UCSD-AML1 (cell line): ENCODE measurements around the gene RGCC.

Source experiments
- DNase-seq: peaks from one replicate; lab custom pipeline; 2025; ENCODE audit not compliant: unreplicated experiment; lab: John Stamatoyannopoulos, UW

Gene RGCC

DNA sequence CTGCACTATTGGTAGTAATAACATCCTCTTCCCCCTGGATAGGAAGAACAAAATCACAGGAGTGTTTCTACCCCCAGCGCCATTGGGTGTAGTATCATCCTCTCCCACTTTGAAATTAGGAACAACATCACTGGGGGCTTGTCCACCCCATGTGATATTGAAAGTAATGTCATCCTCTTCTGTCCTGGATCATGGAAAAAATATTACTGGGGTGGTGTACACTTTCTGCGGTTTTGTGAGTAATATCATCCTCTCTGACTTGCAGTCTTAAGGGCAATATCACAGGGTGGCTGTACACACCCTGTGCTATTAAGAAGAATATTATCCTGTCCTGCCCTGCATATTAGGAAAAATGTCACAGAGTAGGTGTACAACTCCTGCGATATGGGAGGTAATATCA, 4.9 kb upstream of the RGCC start:
- DNase-seq = no peak

DNA sequence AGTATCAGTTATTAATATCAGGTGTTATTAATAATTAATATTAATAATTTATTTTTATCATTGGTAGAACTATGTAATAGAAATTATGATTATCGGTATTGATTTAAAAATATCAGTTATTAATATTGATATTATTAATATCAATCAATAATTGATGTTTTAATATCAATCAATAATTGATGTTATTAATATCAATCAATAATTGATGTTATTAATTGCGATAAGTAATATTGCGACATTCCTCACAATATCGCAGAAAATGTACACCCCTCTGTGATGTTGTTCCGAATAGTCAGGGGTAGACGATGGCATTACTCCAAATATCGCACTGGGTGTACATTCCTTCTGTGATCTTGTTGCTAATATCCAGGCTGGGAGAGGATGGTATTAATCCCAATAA, 3.7 kb upstream of the RGCC start:
- no peak for DNase-seq

DNA sequence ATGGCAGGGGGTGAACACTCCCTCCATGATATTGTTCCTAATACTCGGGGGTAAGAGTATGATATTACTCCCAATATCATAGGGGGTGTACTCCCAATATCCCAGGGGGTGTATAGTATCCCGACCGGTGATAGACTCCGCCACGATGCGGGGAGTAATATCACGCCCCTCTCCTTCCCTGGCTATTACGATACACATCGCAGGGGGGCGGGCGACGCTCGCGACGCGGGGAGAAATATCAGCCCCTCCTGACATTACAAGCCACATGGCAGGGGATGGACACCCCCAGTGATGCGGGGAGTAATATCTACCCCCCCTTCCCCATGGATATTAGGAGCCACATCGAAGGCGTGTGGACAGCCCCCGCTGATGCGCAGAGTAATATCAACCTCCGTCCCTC, 3.2 kb upstream of the RGCC start:
- DNase-seq = no peak

DNA sequence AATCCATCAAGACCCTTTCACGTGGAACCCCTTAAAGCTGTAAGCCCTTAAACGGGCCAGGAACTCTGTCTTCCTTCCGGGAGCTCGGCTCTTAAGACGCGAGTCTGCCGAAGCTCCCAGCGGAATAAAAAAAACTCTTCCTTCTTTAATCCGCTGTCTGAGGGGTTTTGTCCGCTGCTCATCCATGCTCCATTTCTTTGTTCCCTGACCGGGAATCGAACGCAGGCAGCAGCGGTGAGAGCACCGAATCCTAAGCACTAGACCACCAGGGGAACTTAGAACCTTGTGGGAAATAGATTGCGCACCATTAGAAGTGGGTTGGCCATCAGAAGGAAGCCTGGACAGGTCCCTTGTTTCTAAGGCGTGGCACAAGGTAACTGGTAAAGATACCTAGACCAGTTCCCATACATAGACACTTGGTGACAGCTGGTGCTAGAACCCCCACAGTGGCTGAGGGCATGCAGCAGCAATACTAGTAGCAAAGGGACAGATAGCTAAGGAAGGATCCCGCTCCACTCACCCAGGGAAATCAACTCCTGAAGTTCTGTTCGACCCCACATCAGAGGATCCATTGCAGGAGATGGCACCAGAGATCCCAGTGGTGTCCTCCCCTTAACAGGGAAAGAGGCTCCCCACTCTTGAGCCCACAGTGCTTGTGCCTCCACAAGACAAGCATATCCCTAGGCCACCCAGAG, 1.5 kb upstream of the RGCC start:
- no peak for DNase-seq

DNA sequence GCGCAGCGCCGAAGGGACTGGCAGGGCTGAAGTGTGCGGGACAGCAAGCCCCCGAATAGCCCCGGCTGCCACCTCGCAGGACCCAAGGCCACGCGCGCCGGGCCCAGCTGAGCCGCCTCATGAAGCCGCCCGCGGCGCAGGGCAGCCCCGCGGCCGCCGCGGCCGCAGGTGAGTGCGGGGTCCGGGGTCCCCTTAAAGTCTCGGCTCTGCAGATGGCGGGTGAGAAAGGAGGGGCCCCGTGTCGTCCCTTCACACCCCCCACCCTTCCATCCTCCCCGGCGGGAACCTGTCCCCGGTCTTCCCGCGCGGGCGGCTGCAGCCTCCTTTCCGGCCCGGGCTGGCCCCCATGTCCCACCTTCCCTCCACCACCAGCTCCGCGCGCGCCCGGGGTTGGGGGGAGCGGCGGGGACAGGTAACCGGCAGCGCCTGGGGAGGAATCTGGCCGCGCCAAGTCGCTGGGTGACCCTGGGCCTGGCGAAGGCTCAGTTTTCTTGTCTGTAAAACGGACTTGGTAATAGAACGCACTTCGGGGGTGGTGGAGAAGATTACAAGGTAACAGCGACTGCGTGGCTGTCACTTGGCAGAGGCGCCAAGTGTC, 338 bp downstream of the RGCC start:
- no peak for DNase-seq

DNA sequence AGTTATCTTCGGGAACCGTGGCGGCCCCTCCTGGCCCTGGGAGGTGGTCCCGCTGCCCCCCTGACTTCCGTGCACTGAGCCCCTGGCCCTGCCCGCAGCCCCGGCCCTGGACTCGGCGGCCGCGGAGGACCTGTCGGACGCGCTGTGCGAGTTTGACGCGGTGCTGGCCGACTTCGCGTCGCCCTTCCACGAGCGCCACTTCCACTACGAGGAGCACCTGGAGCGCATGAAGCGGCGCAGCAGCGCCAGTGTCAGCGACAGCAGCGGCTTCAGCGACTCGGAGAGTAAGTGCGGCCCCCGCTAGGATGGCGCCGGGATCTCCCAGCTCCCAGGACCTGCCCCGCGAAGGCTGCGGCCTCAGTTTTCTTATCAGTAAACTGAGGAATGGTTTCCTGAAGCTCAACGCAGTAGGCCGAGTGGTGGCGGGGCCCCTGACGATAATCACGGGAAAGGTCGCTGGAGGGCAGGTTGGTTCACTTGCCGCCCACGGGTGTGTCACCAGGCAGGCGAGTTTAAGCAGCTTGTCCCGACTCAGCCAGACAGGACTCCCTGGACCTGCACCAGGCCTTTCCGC, 924 bp downstream of the RGCC start:
- no peak for DNase-seq

DNA sequence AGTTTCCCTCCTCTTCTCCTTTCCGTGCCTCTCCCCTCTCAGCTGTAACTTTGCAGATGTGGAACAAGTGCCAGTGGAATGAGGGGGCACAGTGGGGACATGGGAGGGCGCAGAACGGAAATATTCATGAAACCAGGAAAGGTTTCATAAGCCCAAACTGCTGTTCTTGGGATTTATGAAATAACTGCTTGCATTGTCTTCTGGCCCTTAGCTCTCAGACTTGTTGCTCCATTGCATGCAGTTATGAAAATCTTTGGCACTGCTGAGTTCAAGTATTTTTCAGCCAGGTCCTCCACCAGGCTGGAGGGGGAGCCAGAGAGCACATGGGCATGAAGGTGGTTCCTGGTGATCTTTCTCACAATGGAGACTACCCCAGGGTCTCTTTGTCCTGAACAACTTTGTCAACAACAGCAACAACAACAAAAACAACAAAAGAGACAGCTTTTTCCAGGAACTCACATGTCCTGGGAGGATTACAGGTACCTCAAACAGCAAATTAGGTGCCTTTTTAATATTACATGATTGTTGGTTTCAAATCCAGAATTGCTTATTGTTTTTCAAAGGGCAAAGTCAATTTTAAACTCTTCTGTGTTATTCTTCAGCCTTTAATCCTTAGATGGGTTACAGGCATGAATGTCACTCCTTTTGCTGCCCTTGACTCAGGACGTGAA, 1.5 kb downstream of the RGCC start:
- DNase-seq = peak; percentile 56

DNA sequence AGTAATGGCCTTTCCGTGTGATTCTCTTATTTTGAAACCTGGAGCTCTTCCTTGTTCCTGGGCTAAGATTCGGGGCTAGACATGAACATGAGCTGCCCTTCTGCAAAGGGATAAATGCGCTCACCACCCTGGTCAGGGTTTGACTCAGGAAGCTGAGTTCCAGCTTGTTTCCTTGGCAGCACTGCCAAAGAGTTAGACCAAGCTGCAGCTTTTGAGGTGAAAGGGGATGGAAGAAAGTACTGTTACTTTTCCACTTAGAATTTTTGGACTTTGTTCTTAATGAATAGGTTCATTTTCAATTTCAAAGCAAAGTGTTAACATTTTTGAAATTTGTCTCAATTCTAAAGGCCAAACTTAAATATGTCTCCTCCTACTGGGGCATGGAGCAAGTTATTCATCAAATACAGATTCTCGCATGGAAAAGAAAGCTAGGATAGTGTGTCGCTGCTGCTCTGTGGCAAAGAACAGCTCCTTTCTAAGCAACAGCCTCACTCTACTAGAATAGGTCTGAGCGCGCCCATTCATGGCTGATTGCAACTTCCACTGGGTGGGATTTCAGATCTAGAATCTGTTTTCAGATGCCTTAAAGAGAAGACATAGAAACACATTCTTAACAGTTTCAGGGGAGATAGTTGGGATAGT, 2.2 kb downstream of the RGCC start:
- peak; percentile 17 for DNase-seq

DNA sequence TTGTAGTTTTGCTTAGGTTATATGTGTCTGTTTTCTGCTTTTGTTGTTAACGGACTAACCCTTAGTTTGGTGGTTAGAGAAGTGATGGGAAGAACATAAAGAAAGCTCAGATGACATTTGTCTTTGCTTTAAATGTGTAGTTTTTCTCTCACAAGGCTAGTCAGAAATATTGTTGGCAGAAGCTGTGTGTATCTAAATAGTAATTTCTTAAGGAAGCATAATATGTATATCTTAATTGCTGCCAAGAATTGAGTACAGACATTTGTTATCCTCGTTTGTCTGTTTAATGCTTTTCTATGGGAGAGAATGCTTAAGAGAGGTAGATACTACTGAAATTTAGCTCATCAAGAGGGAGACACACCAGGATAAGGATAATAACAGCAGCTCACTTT, 2.7 kb downstream of the RGCC start:
- DNase-seq = no peak

DNA sequence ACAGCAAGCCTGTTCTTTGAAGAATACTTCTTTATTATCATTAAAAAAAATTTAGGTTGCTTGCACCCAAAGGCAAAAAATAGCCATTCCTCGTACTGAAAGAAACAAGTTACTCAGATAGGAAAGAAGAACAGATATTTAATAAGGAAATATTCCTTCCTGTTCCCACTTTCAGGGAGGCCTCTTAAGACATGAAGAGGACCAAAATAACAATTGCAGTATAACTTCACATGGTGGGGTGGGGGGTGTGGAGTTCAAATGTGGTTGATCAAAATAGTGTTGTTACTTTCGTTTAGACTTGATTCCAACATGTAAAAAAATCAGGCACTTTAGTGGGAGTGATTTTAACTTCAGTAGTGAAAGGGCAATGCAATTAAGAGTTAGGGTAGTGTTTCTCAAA, 3.6 kb downstream of the RGCC start:
- no peak for DNase-seq

DNA sequence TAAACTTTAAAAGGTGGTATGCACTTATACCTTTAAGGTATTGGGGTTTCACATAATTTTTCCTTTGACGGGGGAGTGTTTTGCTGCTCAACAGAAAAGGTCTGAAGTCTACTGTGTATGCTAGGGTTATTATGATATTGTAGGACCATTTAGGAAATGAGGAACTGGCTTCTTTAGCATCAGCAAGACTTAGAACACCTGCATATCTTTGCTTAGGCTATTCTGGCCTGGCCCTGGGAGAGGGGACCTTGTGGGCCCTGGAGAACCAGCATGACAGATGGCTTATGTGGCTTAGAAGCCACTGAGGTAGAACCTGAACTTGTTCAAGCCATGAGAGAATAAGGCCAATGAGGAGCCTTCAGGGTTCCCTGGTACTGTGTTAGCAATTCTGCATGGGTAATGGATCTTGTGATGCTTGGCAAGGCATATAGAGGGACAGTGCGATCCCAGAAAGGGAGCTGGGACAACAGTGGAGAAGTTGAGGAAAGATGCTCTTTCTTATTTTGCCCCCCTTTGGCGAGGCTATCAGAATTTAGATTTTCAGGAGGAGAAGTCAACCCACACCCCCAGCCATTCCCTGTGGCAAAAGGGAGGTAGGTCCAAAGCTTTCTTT, 4.3 kb downstream of the RGCC start:
- no peak for DNase-seq

DNA sequence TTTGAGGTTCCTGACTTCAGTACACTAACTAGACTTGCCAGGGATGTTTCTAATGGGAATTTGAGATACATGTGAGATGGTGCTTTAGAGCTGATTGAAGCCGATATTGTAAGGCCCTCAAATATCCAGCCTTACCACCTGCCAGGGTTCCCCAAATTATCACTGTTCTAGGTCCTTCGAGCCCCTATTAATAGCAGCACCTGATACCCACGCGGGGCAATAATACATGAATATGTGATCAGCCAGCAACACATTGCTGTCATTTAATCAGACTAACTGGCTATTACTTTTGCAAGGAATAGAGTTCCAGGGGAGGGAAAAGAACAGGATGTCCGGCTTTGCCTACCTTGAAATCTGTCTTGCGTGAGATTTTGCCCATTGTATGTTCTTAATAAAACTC, 5.1 kb downstream of the RGCC start:
- DNase-seq = no peak

DNA sequence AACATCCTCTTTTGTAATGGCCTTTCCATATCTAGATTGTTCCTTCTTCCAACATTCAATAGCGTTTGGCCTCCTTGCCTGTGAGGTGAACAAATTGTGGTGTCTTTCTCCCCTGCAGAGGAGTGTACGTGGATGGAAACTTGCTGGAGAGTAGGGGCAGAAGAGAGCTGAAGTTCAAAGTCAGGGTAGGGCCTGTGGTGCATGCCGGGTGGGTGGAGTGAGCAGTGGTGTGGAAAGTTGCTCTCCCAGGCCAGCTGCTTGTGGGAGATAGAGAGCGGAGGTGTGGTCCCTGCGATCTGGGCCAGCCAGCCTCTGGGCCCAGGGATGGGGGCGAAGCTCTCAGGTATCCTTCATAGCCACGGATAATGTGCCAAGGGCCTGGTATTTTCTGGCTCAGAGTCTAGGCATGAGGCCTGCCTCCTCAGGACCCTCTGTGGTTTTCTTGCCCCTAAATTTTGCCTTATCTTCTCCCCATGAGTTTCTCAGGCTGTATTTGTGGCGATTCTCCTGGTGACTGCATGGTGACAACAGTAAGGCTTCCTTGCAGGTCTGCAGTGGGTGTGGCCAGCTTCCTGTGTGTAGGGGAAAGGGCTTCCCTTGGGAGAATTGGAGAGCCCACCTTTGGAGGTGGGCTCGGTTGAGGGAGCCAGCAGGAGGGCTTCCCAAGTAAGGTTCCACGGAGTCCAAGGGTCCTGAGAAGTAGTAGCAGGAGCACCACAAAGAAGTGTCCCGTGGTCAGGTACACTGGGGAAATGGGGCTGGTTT, 6.7 kb downstream of the RGCC start:
- peak; percentile 23 for DNase-seq

DNA sequence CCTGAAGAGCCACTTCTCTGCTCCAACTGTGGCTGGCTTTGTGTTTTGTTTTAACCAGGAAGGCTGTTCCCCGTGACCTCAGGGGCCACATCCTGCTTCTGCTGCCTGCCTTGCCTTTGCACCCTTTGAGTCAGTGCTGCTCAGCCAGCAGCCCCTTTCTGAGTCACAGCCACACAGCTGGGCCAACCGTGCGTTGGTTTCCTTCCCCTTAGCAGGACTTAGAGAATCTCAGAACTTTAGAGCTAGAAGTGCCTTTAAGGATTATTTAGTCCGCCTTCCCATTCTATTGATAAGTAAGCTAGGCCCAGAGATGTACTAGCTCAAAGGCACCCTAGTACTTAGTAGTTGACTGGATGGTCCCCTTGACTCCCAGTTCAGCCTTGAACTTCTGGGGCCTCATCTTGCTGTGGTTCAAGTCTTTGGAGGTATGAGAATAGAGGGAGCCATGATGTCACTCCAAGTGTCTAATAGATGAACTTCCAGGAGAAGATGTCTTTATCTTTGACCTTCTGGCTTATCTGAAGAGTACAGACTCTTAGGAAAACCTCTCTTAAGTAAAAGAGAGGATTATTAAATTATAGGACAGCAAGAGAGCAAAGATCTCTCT, 8.0 kb downstream of the RGCC start:
- peak; percentile 87 for DNase-seq

DNA sequence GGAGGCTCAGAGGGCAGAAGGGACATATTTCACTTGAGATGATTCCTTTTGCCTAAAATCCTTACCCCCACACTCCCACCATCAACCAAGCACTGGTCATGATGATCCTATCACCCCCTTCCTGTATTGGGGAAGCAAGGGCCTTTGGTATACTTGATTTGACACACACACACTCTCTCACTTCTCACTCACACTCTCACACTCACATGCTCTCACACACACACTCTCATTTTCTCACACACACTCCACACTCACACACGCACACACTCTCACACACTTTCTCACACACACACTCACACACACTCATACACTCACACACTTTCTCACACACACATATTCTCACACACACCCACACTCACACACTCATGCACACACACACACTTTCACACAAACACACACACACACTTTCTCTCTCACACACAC, 8.6 kb downstream of the RGCC start:
- no peak for DNase-seq

DNA sequence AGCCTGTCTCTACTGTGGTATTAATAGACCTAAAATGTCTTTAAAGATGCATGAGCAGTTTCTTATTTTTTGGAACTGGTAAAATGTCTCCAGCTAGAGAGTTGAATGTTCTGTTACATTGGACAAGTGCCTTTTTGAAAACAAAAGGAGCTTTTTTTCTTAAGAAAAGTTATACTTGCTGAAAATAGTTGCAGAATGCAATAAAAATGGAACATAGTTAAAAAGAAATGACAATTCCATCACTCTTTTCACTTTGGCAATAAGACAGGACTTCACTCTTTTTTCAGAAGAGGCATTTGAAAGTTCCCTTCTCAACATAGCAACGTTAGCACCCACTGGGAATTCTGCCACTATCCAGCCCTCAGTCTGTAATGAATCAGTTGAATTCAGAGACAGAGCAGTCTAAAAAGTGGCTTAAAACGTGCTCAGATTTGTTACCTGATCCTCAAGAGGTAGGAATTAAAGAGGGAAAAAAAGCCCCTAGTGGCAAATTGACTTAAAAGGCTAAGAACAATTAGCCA, 10.1 kb downstream of the RGCC start:
- no peak for DNase-seq

DNA sequence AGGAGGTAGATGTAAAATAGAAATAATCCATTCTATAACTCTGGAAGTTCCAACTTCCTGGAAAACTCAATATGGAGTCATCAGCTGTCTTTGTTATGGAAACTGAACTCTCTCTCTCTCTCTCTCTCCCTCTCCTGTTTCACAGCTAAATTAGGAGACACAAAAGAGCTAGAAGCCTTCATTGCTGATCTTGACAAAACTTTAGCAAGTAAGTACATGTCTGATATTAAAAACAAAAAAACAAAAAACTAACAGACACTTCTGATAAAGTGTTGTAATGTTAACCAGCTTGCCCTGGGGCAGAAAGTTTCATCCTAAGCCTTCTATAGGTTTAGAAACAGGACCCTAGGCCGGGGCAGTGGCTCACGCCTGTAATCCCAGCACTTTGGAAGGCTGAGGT, 11.3 kb downstream of the RGCC start:
- DNase-seq = no peak

DNA sequence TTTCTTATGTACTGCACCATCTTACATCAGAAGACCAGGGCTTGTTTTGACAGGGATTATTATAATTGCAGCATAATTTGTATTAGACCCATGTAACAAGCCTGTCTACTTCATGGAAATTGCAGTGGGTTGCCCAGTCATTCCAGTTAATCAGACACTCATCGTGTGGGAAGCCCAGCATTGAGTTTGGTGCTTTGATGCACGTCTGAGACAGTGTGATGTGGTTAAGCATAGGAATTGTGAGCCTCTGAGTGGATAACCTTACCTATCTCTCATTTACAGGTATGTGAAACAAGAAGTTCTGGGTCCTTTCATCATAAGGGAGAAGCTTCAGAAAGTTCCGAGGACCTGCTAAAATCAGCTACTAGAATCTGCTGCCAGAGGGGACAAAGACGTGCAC, 12.8 kb downstream of the RGCC start:
- no peak for DNase-seq

DNA sequence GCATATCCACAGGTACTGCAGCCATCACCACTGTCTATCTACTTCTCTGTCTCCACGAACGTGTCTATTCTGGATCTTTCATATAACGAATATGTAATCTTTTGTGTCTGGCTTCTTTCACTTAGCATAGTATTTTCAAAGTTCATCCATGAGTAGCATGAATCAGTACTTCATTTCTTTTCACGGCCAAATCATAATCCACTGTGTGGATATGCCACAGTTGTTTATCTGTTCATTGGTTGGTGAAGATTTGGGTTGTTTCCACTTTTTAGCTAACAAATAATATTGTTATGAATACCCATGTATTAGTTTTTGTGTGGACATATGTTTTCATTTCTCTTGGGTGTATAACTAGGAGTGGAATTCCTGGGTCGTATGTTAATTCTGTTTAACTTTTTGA, 14.4 kb downstream of the RGCC start:
- no peak for DNase-seq

DNA sequence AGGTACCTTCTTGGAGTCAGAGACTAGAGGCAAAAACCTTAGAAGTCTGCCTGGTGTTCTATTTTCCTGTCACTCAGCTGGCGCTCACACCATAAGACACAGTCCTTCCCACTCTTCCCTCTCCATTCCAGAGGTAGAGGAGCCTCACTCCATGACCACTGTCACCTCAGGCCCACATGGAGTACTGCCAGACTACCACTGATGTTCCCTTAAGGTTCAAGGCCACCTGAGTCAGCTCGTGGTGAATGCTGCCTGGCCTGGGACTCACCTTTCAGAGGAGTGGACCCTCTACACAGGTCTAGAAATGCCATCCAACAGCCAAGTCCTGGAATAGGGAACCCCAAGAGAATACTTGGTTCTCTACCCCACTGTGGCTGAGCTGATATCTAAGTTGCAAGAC, 29.9 kb downstream of the RGCC start:
- no peak for DNase-seq
